Muscle layer of duodenum (tissue), 2 donors: Measurements from ENCODE around the gene KIAA1958.

Source experiments
- H3K27ac ChIP-seq: one replicate; pipeline ENCODE4 v1.7.0; 2013; ENCODE audit warnings: mild to moderate bottlenecking, low read length
- H3K27me3 ChIP-seq: one replicate; pipeline ENCODE4 v1.7.0; 2013; ENCODE audit warnings: low read depth, mild to moderate bottlenecking, control low read depth, low read length
- H3K36me3 ChIP-seq, 2 donors: one replicate each; pipeline ENCODE4 v1.7.0; 2013; ENCODE audit warnings: low read length in 2 of 2, control low read depth in 1 of 2, mild to moderate bottlenecking in 1 of 2; ENCODE audit not compliant: insufficient read depth in 2 of 2, control insufficient read depth in 1 of 2
- H3K4me1 ChIP-seq, 2 donors: one replicate each; pipeline ENCODE4 v1.7.0; 2013; ENCODE audit warnings: low read length in 2 of 2, mild to moderate bottlenecking in 2 of 2, control low read depth in 1 of 2, moderate library complexity in 1 of 2; ENCODE audit not compliant: insufficient read depth in 2 of 2, control insufficient read depth in 1 of 2
- H3K4me3 ChIP-seq, 2 donors: one replicate each; pipeline ENCODE4 v1.7.0; 2013; ENCODE audit warnings: low read length in 2 of 2, low read depth in 1 of 2, mild to moderate bottlenecking in 1 of 2
- H3K9me3 ChIP-seq, 2 donors: one replicate each; pipeline ENCODE4 v1.7.0; 2013; ENCODE audit warnings: low read length in 2 of 2, control low read depth in 1 of 2, mild to moderate bottlenecking in 1 of 2; ENCODE audit not compliant: control insufficient read depth in 1 of 2
- donor health status: healthy.

Gene KIAA1958, protein sequence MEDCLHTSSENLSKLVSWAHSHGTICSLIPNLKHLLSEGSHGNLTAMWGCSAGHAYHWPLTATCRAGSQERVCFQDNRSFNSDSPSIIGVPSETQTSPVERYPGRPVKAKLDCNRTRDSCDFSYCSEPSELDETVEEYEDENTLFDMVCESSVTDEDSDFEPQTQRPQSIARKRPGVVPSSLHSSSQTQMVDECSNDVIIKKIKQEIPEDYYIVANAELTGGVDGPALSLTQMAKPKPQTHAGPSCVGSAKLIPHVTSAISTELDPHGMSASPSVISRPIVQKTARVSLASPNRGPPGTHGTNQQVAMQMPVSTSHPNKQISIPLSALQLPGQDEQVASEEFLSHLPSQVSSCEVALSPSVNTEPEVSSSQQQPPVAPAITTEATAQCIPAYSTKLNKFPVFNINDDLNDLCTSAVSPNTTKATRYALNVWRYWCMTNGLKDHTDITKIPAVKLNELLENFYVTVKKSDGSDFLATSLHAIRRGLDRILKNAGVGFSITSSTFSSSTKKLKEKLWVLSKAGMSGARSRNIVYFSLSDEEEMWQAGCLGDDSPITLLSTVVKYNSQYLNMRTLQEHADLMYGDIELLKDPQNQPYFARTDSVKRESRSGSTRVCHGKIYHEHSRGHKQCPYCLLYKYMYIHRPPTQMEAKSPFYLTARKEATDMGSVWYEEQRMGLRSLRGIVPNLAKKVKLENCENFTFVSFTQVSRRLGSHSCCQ

DNA sequence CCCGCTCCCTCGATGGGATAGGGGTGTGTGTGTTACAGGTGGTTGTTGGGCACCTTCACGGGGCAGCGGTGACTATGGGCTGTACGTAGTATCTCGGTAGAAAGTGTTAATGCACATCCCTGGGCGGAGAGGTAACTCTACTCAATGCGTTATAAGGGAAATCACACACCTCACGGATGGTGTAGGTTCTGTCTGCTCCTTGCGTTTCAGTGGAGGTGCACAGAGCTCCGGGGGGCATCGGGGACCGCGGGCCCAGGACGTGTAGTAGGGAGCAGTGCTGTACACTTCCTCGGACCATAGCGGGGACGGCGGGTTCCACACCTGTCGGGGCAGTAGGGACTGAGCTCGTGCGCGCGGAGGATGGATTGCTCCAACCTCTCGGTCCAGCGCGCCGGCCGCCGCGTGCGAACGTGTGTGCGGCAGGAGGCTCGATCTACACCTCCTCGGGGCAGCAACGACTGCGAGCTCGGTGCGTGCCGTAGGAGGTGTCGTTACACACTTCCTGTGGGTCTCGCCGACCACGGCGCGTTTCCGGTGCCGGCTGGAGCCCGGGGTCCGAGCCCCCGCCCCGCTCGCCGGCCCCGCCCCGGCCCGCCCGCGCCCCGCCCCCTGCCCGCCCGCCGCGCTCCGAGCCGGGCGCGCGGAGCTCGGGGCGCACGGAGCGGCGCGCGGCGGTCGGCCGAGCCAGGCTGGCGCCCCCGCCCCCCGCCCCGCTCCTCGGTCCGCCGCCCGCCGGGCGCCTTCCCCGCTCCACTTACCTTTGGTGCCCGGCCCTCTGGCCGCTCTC, at the start of gene KIAA1958:
Gene KIAA1958, plus strand, starts transcription at position 607 of the 787 bp plus-strand sequence. CDS start 87,254 bp downstream, outside the sequence.
- H3K27ac ChIP-seq: no peak within 1 kb of the TSS

DNA sequence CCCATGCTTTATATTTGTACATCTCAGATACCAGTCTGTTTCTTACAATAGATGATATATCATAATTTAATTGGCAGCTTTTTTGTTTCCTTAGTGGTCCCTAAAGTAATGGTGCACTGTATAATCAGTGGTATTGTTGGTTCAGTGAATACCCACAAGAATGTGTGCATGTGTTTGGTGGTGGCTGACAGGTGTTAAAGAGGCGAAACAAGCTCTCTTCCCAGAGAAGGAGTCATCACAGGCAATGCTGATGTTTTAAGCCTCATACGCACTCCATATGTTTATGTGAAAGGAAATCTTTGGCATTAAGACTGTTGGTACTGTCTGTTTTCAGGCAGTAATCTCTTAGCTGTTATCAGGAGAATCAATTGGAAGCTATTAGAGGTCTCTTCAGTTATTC, 49.2 kb upstream of the KIAA1958 start:
- no peak overlapping the region for H3K27ac ChIP-seq
- H3K9me3 ChIP-seq: no peaks in the 10 kb centered on the region
- H3K36me3 ChIP-seq: peaks cover 4 to 5% of the 10 kb centered on the region in 2 donors
- no peaks in the 10 kb centered on the region for H3K27me3 ChIP-seq
- H3K4me1 ChIP-seq: no peaks in the 10 kb centered on the region
- no peak overlapping the region for H3K4me3 ChIP-seq

More for the DNA sequence above, at the start of gene KIAA1958:
- H3K27me3 ChIP-seq: no peaks in the 10 kb centered on the region
- peak within 1 kb of the TSS; percentile 74 to 88 for H3K4me3 ChIP-seq
- H3K9me3 ChIP-seq: no peaks in the 10 kb centered on the region
- no peaks in the 10 kb centered on the region for H3K36me3 ChIP-seq
- peaks cover 0 to 4% of the 10 kb centered on the region in 2 donors for H3K4me1 ChIP-seq

DNA sequence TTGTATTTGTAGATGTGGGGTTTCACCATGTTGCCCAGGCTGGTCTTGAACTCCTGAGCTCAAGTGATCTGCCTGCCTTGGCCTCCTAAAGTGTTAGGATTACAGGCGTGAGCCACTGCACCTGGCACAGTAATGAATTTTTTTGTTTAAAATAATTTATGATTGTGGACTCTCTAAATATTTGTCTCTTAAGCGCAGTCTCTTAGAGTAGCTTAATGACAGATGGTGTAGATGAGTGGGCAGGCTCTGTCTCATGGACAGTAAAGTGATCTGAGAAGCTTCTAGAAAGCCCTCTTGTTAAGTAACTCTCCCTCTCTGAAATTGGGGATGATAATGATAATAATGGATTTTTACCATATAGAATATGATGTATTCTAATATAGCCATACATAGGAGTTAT, 47.5 kb upstream of the KIAA1958 start:
- no peak overlapping the region for H3K27ac ChIP-seq
- H3K4me3 ChIP-seq: no peak overlapping the region
- H3K9me3 ChIP-seq: no peaks in the 10 kb centered on the region
- peaks cover 4 to 5% of the 10 kb centered on the region in 2 donors for H3K36me3 ChIP-seq
- H3K27me3 ChIP-seq: no peaks in the 10 kb centered on the region
- no peaks in the 10 kb centered on the region for H3K4me1 ChIP-seq

DNA sequence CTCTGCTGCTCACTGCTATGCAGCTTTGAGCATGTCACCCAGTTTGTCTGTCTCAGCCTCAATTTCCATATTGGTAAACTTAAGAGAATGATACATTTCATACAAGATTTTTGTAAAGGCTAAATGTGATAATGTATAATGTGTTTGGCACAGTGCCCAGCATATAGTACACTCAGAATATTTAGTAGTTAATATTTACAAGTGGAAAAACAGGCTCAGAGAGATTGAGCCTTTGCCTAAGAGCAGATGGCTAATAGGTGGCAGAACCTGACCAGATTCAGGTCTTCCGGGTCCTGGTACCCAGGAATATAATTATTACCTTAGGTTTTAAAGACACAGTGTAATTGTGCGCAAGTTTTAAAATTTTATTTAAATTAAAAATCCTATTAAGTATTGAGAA, 46.8 kb upstream of the KIAA1958 start:
- Histone ChIP-seq H3K36me3 (peaks cover 4 to 5% of the 10 kb centered on the region in 2 donors), H3K27ac (no peak overlapping the region), H3K4me3 (no peak overlapping the region), H3K4me1 (no peaks in the 10 kb centered on the region), H3K27me3 (no peaks in the 10 kb centered on the region), H3K9me3 (no peaks in the 10 kb centered on the region)

DNA sequence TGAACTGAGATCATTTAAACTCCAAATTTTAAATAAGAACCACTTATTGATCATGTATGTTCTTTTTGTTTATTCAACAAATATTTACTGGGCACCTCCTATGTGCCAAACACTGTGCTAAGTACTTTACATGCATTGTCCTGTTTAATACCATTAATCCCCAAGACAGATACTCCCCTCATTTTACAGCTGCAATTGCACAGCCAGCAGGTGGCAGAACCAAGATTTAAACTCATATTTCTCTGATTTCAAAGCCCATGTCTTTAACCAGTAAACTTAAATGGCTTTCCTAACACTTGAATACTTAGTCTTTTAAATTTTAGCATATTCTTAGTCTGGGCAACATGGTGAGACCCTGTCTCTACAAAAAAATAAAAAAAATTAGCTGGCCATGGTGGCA, 43.4 kb upstream of the KIAA1958 start:
- H3K36me3 ChIP-seq: peaks cover 2 to 5% of the 10 kb centered on the region in 2 donors

DNA sequence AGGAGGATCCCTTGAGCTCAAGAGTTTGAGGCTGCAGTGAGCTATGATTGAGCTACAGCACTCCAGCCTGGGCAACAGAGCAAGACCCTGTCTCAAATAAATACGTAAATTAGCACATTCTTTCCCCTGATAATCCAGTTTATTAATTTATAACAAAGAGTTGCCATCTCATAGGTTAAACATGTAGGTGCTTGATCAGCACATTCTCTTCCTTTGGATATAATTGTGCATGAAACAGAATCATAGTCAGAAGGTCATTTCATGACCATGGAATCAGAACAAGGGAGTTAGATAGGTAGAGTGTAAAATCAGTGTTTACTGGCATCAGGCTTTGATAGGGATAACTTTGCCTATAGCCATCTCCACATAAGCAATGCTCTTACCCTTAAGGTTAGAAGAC, 43.0 kb upstream of the KIAA1958 start:
- no peaks in the 10 kb centered on the region for H3K27me3 ChIP-seq
- peaks cover 0 to 5% of the 10 kb centered on the region in 2 donors for H3K36me3 ChIP-seq
- no peak overlapping the region for H3K27ac ChIP-seq
- H3K9me3 ChIP-seq: no peaks in the 10 kb centered on the region
- H3K4me3 ChIP-seq: no peak overlapping the region
- peaks cover 0 to 6% of the 10 kb centered on the region in 2 donors for H3K4me1 ChIP-seq

More for the DNA sequence above, 43.4 kb upstream of the KIAA1958 start:
- H3K4me3 ChIP-seq: no peak overlapping the region
- peaks cover 0 to 6% of the 10 kb centered on the region in 2 donors for H3K4me1 ChIP-seq
- H3K27me3 ChIP-seq: no peaks in the 10 kb centered on the region
- no peaks in the 10 kb centered on the region for H3K9me3 ChIP-seq
- H3K27ac ChIP-seq: no peak overlapping the region

DNA sequence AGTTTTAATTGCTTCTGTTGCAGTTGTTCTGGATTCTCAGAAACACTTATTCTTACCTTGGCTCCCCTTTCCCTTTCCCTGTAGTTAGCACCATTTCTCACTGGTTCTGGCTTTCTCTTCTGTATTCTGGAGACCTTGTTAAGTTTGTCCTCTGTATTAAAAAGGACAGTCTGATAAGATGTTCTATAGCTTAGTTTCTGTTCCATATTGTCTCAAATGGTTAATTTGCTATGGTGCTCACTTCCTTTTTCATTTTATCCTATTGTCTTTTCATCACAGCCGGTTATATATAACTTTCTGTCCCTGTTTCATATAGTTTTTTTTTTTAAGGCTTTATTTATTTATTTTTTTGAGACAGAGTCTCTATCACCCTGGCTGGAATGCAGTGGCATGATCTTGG, 41.4 kb upstream of the KIAA1958 start:
- Histone ChIP-seq H3K27me3 (no peaks in the 10 kb centered on the region), H3K27ac (no peak overlapping the region), H3K4me1 (peaks cover 0 to 6% of the 10 kb centered on the region in 2 donors), H3K9me3 (no peaks in the 10 kb centered on the region), H3K4me3 (no peak overlapping the region), H3K36me3 (peaks cover 0 to 5% of the 10 kb centered on the region in 2 donors)

DNA sequence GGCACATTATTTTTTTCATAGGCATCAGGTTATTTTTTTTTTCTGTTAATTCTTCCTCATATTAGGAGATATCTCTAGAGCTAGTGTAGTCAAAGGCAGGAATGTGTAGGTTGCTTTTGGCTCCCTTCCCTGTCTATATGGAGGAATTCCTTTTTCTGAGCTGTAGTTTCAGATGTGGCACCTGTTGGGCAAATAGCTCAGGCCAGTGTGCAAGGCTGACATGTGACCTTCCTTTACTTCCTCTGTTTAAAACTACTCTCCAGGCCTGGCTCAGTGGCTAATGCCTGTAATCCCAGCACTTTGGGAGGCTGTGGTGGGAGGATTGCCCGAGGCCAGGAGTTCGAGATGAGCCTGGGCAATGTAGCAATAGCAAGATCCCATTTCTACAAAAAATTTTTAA, 40.5 kb upstream of the KIAA1958 start:
- no peaks in the 10 kb centered on the region for H3K27me3 ChIP-seq
- no peaks in the 10 kb centered on the region for H3K9me3 ChIP-seq
- no peak overlapping the region for H3K27ac ChIP-seq
- H3K4me1 ChIP-seq: peaks cover 0 to 6% of the 10 kb centered on the region in 2 donors
- H3K36me3 ChIP-seq: no peaks in the 10 kb centered on the region
- no peak overlapping the region for H3K4me3 ChIP-seq

- Histone ChIP-seq H3K36me3 (no peaks in the 10 kb centered on the region), H3K4me1 (peaks cover 0 to 6% of the 10 kb centered on the region in 2 donors), H3K27ac (no peak overlapping the region), H3K9me3 (no peaks in the 10 kb centered on the region), H3K4me3 (no peak overlapping the region), H3K27me3 (no peaks in the 10 kb centered on the region)
These were observed 40.1 kb upstream of the KIAA1958 start for GRCh38 chr9:112446526-112446925.

DNA sequence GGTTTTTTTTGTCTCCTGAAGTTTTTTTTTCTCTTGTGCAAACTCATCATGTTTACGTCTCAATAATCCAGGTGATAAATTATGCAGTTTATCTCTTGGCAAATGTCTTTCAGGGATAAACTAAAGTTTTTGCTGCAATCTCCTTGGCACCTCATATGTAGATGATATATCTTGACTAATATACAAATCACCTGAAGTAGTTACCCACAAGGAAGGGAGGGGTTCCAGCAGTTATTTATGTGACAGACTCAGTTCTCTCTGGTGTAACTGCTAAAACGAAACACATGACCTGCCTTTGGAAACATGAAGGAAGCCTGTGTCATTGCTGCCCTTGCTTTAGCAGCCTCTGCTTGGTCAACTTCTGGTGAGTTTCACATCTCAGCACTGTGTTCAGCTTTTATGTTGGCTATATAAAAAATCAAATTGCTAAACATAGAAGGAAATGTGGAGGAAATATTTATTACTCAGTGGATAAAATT, 39.3 kb upstream of the KIAA1958 start:
- Histone ChIP-seq H3K27ac (no peak overlapping the region), H3K27me3 (no peaks in the 10 kb centered on the region), H3K4me1 (peaks cover 0 to 6% of the 10 kb centered on the region in 2 donors), H3K36me3 (no peaks in the 10 kb centered on the region), H3K4me3 (no peak overlapping the region), H3K9me3 (no peaks in the 10 kb centered on the region)

- Histone ChIP-seq H3K27ac (no peak overlapping the region), H3K9me3 (peaks cover 0 to 3% of the 10 kb centered on the region in 2 donors), H3K4me3 (no peak overlapping the region), H3K36me3 (peaks cover 9 to 50% of the 10 kb centered on the region in 2 donors), H3K4me1 (no peaks in the 10 kb centered on the region), H3K27me3 (no peaks in the 10 kb centered on the region)
These were observed 23.8 kb upstream of the KIAA1958 start for GRCh38 chr9:112462855-112463254.
